Endothelial cell of umbilical vein (primary cell): Measurements from ENCODE around the gene SARS1. TPM values are rescaled to one million over a fixed set of nuclear protein-coding genes. Genes with fewer than 3 reads are reported as not detected.

Source experiments
- BruUV-seq: library from RNA; stranded (reverse); fragments of 400-500 nt; replicated peaks from 2 replicates; lab custom pipeline; 2021; lab: Mats Ljungman, UMichigan
- CTCF ChIA-PET: fragments of 300-600, 350-600 bp; sonication (Branson Sonifier 250); formaldehyde crosslinking; loops from one replicate; lab custom pipeline; 2021; ENCODE audit warnings: antibody characterized with exemption, inconsistent platforms; lab: Charles Lee
- POLR2A ChIA-PET: fragments of 300-600, 350-600 bp; sonication (Branson Sonifier 250); formaldehyde crosslinking; loops from one replicate; lab custom pipeline; 2021; ENCODE audit warnings: antibody characterized with exemption, inconsistent platforms; lab: Charles Lee
- DNase-seq: peaks from one replicate; pipeline ENCODE4 v3.0.0-alpha.2; 2011; ENCODE audit warnings: low read depth, low spot score
- FAIRE-seq: peaks from 2 replicates; lab custom pipeline; 2011; peaks lifted over from hg19 to GRCh38; lab: Jason Lieb, UNC
- H2AFZ ChIP-seq: 2 replicates; pipeline ENCODE4 v1.6.0; 2012; ENCODE audit warnings: low read depth, low read length, control low read depth, inconsistent platforms
- H3K27ac ChIP-seq: 2 replicates; pipeline ENCODE4 v1.5.1; 2011; ENCODE audit warnings: low read depth, mild to moderate bottlenecking, control low read depth, low read length, moderate library complexity; ENCODE audit not compliant: insufficient read depth
- H3K27me3 ChIP-seq, 2 experiments: 2 replicates each; pipeline versions ENCODE4 v1.6.0 to v1.6.1; 2011; ENCODE audit warnings: low read length in 2 of 2, mixed read lengths in 1 of 2; ENCODE audit not compliant: control insufficient read depth in 2 of 2, insufficient read depth in 2 of 2
- H3K36me3 ChIP-seq, 2 experiments: 2 replicates in 1 of 2; 3 replicates in 1 of 2; pipeline ENCODE4 v1.5.1; 2011; ENCODE audit warnings: low read length in 2 of 2, mild to moderate bottlenecking in 1 of 2, moderate library complexity in 1 of 2; ENCODE audit not compliant: control insufficient read depth in 2 of 2, insufficient read depth in 2 of 2; ENCODE audit errors: extremely low read depth in 1 of 2
- H3K4me1 ChIP-seq: 3 replicates; pipeline ENCODE4 v1.5.1; 2011; ENCODE audit warnings: mild to moderate bottlenecking, low read length; ENCODE audit not compliant: control insufficient read depth, insufficient read depth; ENCODE audit errors: extremely low read depth
- H3K4me2 ChIP-seq: 2 replicates; pipeline ENCODE4 v1.6.1; 2011; ENCODE audit warnings: low read length, control low read depth, mixed read lengths; ENCODE audit not compliant: insufficient read depth
- H3K4me3 ChIP-seq, 3 experiments: fragments of 200-600 bp in 1 of 3; sonication (generic), shearing (Covaris generic) in 1 of 3; replicated peaks in 1 of 3; 2 replicates each; pipeline ENCODE4 v1.5.1; 2011 to 2016; ENCODE audit warnings: control low read depth in 3 of 3, low read length in 3 of 3, mild to moderate bottlenecking in 2 of 3, inconsistent platforms in 1 of 3, low read depth in 1 of 3, moderate library complexity in 1 of 3; ENCODE audit not compliant: insufficient read depth in 1 of 3
- H3K79me2 ChIP-seq: 2 replicates; pipeline ENCODE4 v1.6.0; 2012; ENCODE audit warnings: low read length, inconsistent platforms; ENCODE audit not compliant: control insufficient read depth, insufficient read depth
- H3K9ac ChIP-seq: replicated peaks from 2 replicates; pipeline ENCODE3; 2011; ENCODE audit warnings: low read length, control low read depth; ENCODE audit not compliant: insufficient read depth; ENCODE audit errors: extremely low read depth
- H3K9me1 ChIP-seq: replicated peaks from 3 replicates; pipeline ENCODE4 v1.6.0; 2011; ENCODE audit warnings: mild to moderate bottlenecking, low read length; ENCODE audit not compliant: control insufficient read depth, insufficient read depth; ENCODE audit errors: extremely low read depth
- H3K9me3 ChIP-seq: replicated peaks from 2 replicates; pipeline ENCODE4 v1.5.1; 2012; ENCODE audit warnings: low read length, inconsistent platforms; ENCODE audit not compliant: control insufficient read depth, insufficient read depth
- H4K20me1 ChIP-seq: replicated peaks from 2 replicates; pipeline ENCODE3; 2011; ENCODE audit warnings: mild to moderate bottlenecking, low read length; ENCODE audit not compliant: control insufficient read depth, insufficient read depth; ENCODE audit errors: extremely low read depth
- CTCF ChIP-seq, 2 donors: IDR thresholded peaks; 1 replicate in 1 of 2; 2 replicates in 1 of 2; pipeline ENCODE4 v1.5.1; 2011; ENCODE audit warnings: low read length in 2 of 2, mild to moderate bottlenecking in 2 of 2, moderate library complexity in 2 of 2, control low read depth in 1 of 2, inconsistent platforms in 1 of 2, low read depth in 1 of 2; ENCODE audit not compliant: insufficient read depth in 1 of 2; ENCODE audit errors: extremely low read depth in 1 of 2
- EZH2 ChIP-seq: IDR thresholded peaks from 2 replicates; pipeline ENCODE4 v1.6.1; 2012; ENCODE audit warnings: borderline replicate concordance, low read depth, mild to moderate bottlenecking, moderate library complexity, low read length, inconsistent platforms; ENCODE audit not compliant: severe bottlenecking
- FOS ChIP-seq: IDR thresholded peaks from 2 replicates; pipeline ENCODE4 v1.6.1; 2011; ENCODE audit warnings: mild to moderate bottlenecking, low read length, moderate library complexity, borderline replicate concordance; ENCODE audit not compliant: insufficient read depth
- GATA2 ChIP-seq: IDR thresholded peaks from 2 replicates; pipeline ENCODE4 v1.7.0; 2011; ENCODE audit warnings: low read depth, mild to moderate bottlenecking, moderate library complexity, mixed read lengths, low read length; ENCODE audit not compliant: insufficient read length, insufficient read depth
- JUN ChIP-seq: IDR thresholded peaks from 2 replicates; pipeline ENCODE4 v1.6.1; 2011; ENCODE audit warnings: borderline replicate concordance, low read depth; ENCODE audit not compliant: insufficient read length, insufficient read depth
- MAX ChIP-seq: IDR thresholded peaks from 2 replicates; pipeline ENCODE4 v1.6.1; 2011; ENCODE audit not compliant: insufficient read depth, insufficient read length
- MYC ChIP-seq: IDR thresholded peaks from one replicate; pipeline ENCODE4 v1.6.1; 2011; ENCODE audit warnings: mild to moderate bottlenecking, low read depth, low read length
- POLR2A ChIP-seq: IDR thresholded peaks from 2 replicates; pipeline ENCODE4 v1.6.1; 2012; ENCODE audit warnings: low read depth, mild to moderate bottlenecking, control low read depth, low read length
- POLR2AphosphoS5 ChIP-seq: IDR thresholded peaks from 2 replicates; pipeline ENCODE4 v1.6.1; 2012; ENCODE audit warnings: low read depth, mild to moderate bottlenecking, control low read depth, low read length, moderate library complexity; ENCODE audit not compliant: insufficient read depth
- dilution Hi-C: fragments of 300-500 bp; cut with MboI; formaldehyde crosslinking; loops from one replicate; pipeline ENCODE4 v1.15.0; 2019; ENCODE audit warnings: low sequenced_read_pairs; ENCODE audit not compliant: extremely low pct_ligation_motif_present
- intact Hi-C: fragments of 100-400 bp; cut with micrococcal nuclease; formaldehyde crosslinking; loops from one replicate; pipeline ENCODE4 v1.10.0; 2022
- polyA plus RNA-seq, 4 experiments: library from polyadenylated mRNA; depleted of rRNA in 3 of 4; stranded (reverse) in 3 of 4; unstranded in 1 of 4; fragments of >200 nt; gene quantifications; 2 replicates each; pipeline versions ENCODE4 v1.2.1 to v1.2.3, GENCODE V29; 2011 to 2012; ENCODE audit warnings: missing spikeins in 1 of 4
- total RNA-seq: library from RNA; stranded (reverse); gene quantifications from 2 replicates; pipeline ENCODE4 v1.2.3, GENCODE V29; 2021

The SARS1 gene
- total and polyA plus RNA-seq, 2 donors (not counting 3 experiments of a cell fraction or from before 2014, with no cell fraction given) = 110 to 178 TPM

GRCh38 chr1:109268431-109269211, 54.9 kb downstream of the SARS1 start:
- ChIA-PET POLR2A (no interaction called here), CTCF (interaction anchor here (0.8 to 0.9 kb wide), 2 partner anchors 9 to 264 kb away, joined by 3 to 4 read pairs; no protein-coding TSS in a partner anchor)
- Histone ChIP-seq H4K20me1 (no peaks in the 10 kb centered on the region), H3K27me3 (no peaks in the 10 kb centered on the region), H3K36me3 (no peaks in the 10 kb centered on the region), H3K27ac (no peak overlapping the region), H3K9me1 (no peaks in the 10 kb centered on the region), H3K9ac (no peak overlapping the region), H3K4me1 (no peaks in the 10 kb centered on the region), H2AFZ (no peak overlapping the region), H3K4me2 (no peak overlapping the region), H3K4me3 (no peak overlapping the region), H3K79me2 (no peaks in the 10 kb centered on the region), H3K9me3 (no peaks in the 10 kb centered on the region)
- intact Hi-C loops (no loop called here), dilution Hi-C loops (no loop called here)
- no peak for FAIRE-seq
- DNase-seq = no peak
- no TSS peak for BruUV-seq
- no peak for TF ChIP-seq MAX
- no peak for TF ChIP-seq MYC
- no peak for TF ChIP-seq EZH2
- no peak for TF ChIP-seq FOS
- no peak for TF ChIP-seq JUN
- no peak for TF ChIP-seq POLR2A
- no peak for TF ChIP-seq GATA2
- TF ChIP-seq CTCF (IDR thresholded peaks at IDR 0.05; ENCODE audit: extremely low read depth in 1 of 2, insufficient read depth in 1 of 2, low read depth in 1 of 2, low read length in 2 of 2) = no peak
- TF ChIP-seq POLR2AphosphoS5 = no peak
